PC-3 (cell line): ENCODE data around the gene SDHAF1. TPM values are rescaled to one million over a fixed set of nuclear protein-coding genes. Genes with fewer than 3 reads are reported as not detected.

Source experiments
- ATAC-seq: fragments of 200-7000 bp; cut with Tn5 transposase; 2 replicates; pipeline ENCODE4 v1.9.1; 2020; ENCODE audit warnings: mild to moderate bottlenecking, moderate library complexity
- BruUV-seq: library from RNA; stranded (reverse); fragments of 400-500 nt; replicated peaks from 2 replicates; lab custom pipeline; 2021; lab: Mats Ljungman, UMichigan
- CTCF ChIA-PET: fragments of 300-600 bp; sonication (Branson Sonifier 250); formaldehyde crosslinking; loops from one replicate; lab custom pipeline; 2022; ENCODE audit warnings: antibody characterized with exemption; lab: Charles Lee
- POLR2A ChIA-PET: fragments of 300-600 bp; sonication (Branson Sonifier 250); formaldehyde crosslinking; loops from one replicate; lab custom pipeline; 2022; ENCODE audit warnings: antibody characterized with exemption; ENCODE audit not compliant: unreplicated experiment; lab: Charles Lee
- DNase-seq: peaks from one replicate; pipeline ENCODE4 v3.0.0-alpha.2; 2015
- H2AFZ ChIP-seq: fragments of 300-600 bp; sonication (generic); 2 replicates; pipeline ENCODE4 v1.6.0; 2016; ENCODE audit warnings: antibody characterized with exemption, low read length
- H3F3A ChIP-seq: fragments of 300-600 bp; sonication (generic); one replicate; pipeline ENCODE4 v1.6.0; 2017; ENCODE audit warnings: antibody characterized with exemption, low read length, control low read depth, mild to moderate bottlenecking; ENCODE audit not compliant: unreplicated experiment
- H3K27ac ChIP-seq: fragments of 300-600 bp; sonication (generic); 2 replicates; pipeline ENCODE4 v1.5.1; 2016; ENCODE audit warnings: mild to moderate bottlenecking, low read length
- H3K27me3 ChIP-seq: fragments of 300-600 bp; sonication (generic); 2 replicates; pipeline ENCODE4 v1.6.1; 2016; ENCODE audit warnings: low read length, mixed read lengths
- H3K36me3 ChIP-seq: fragments of 300-600 bp; sonication (generic); 2 replicates; pipeline ENCODE4 v1.6.1; 2016; ENCODE audit warnings: low read depth, mixed run types, low read length, mixed read lengths
- H3K4me1 ChIP-seq: fragments of 300-600 bp; sonication (generic); 2 replicates; pipeline ENCODE4 v1.5.1; 2016; ENCODE audit warnings: low read length; ENCODE audit not compliant: insufficient read depth
- H3K4me2 ChIP-seq: fragments of 300-600 bp; sonication (generic); 2 replicates; pipeline ENCODE4 v1.6.0; 2016; ENCODE audit warnings: low read length
- H3K4me3 ChIP-seq: fragments of 300-600 bp; sonication (generic); 2 replicates; pipeline ENCODE4 v1.5.1; 2016; ENCODE audit warnings: mild to moderate bottlenecking, low read length, mixed read lengths
- H3K79me2 ChIP-seq: fragments of 300-600 bp; sonication (generic); 2 replicates; pipeline ENCODE4 v1.6.1; 2017; ENCODE audit warnings: low read length, mixed read lengths
- H3K9ac ChIP-seq: fragments of 300-600 bp; sonication (generic); 2 replicates; pipeline ENCODE4 v1.6.0; 2016; ENCODE audit warnings: mild to moderate bottlenecking, low read length
- H3K9me2 ChIP-seq: fragments of 300-600 bp; sonication (generic); replicated peaks from 2 replicates; pipeline ENCODE4 v1.6.1; 2016; ENCODE audit warnings: mixed run types, low read length, mixed read lengths
- H3K9me3 ChIP-seq: fragments of 300-600 bp; sonication (generic); 2 replicates; pipeline ENCODE4 v1.6.1; 2016; ENCODE audit warnings: low read length, mixed read lengths
- H4K20me1 ChIP-seq: fragments of 300-600 bp; sonication (generic); 2 replicates; pipeline ENCODE4 v1.6.1; 2016; ENCODE audit warnings: low read length, mixed read lengths
- EZH2 ChIP-seq: fragments of 300-600 bp; sonication (generic); IDR thresholded peaks from one replicate; pipeline ENCODE4 v1.6.1; 2017; ENCODE audit warnings: antibody characterized with exemption, mild to moderate bottlenecking, low read length; ENCODE audit not compliant: unreplicated experiment
- EZH2phosphoT487 ChIP-seq: fragments of 300-600 bp; sonication (generic); IDR thresholded peaks from 2 replicates; pipeline ENCODE4 v1.6.1; 2018; ENCODE audit warnings: mild to moderate bottlenecking, antibody characterized with exemption, low read length, borderline replicate concordance
- intact Hi-C: fragments of 100-400 bp; cut with micrococcal nuclease; formaldehyde crosslinking; loops from 2 replicates; pipeline ENCODE4 v1.9.0; 2023
- total RNA-seq: library from RNA; depleted of rRNA; stranded (reverse); fragments of >200 nt; gene quantifications from 2 replicates; pipeline ENCODE4 v1.2.3, GENCODE V29; 2014
- TF ChIP-seq, protein P1 (sequence below): fragments of 300-600 bp; sonication (generic); conservative IDR thresholded peaks from 2 replicates; pipeline ENCODE4 v1.5.1; 2017; ENCODE audit warnings: antibody characterized with exemption, low read depth, mild to moderate bottlenecking, low read length

The SDHAF1 gene
- total RNA-seq, 1 experiment from 2014 or later, result 24.5 TPM

DNA sequence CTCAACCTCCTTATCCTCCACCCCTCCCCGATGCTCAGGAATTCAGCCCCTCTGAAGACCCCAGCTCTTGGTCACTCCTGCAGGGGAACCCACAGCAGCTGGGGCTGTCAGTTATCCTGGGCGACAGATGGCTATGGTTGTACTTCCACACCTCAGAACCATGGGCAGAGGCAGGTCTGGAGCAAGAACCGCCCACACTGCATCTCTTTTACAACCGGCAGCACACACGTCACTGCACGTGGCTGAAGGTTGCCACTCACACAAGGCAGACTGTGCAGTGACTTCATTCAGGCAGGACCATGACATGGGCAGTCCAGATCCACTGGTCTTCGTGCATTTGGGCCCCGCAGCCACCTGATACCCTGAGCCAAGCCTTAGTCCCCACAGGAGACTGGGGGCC is 21.5 kb upstream of the SDHAF1 start:
- Histone ChIP-seq H3K4me1 (no peaks in the 10 kb centered on the region), H3K36me3 (no peaks in the 10 kb centered on the region), H3K9me3 (no peaks in the 10 kb centered on the region), H3K4me2 (no peak overlapping the region), H3F3A (no peaks in the 10 kb centered on the region), H3K27ac (no peak overlapping the region), H3K9ac (no peak overlapping the region), H3K9me2 (no peaks in the 10 kb centered on the region), H3K79me2 (no peaks in the 10 kb centered on the region), H4K20me1 (no peaks in the 10 kb centered on the region), H3K27me3 (no peaks in the 10 kb centered on the region), H3K4me3 (no peak overlapping the region), H2AFZ (no peak overlapping the region)
- ATAC-seq, result no peak
- no TSS peak for BruUV-seq
- intact Hi-C loops, result no loop called here
- TF ChIP-seq EZH2 (no peak), EZH2phosphoT487 (no peak)
- TF ChIP-seq, protein P1, sequence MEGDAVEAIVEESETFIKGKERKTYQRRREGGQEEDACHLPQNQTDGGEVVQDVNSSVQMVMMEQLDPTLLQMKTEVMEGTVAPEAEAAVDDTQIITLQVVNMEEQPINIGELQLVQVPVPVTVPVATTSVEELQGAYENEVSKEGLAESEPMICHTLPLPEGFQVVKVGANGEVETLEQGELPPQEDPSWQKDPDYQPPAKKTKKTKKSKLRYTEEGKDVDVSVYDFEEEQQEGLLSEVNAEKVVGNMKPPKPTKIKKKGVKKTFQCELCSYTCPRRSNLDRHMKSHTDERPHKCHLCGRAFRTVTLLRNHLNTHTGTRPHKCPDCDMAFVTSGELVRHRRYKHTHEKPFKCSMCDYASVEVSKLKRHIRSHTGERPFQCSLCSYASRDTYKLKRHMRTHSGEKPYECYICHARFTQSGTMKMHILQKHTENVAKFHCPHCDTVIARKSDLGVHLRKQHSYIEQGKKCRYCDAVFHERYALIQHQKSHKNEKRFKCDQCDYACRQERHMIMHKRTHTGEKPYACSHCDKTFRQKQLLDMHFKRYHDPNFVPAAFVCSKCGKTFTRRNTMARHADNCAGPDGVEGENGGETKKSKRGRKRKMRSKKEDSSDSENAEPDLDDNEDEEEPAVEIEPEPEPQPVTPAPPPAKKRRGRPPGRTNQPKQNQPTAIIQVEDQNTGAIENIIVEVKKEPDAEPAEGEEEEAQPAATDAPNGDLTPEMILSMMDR, result no peak
- DNase-seq, result no peak
- CTCF ChIA-PET, result no interaction called here
- POLR2A ChIA-PET, result no interaction called here

DNA sequence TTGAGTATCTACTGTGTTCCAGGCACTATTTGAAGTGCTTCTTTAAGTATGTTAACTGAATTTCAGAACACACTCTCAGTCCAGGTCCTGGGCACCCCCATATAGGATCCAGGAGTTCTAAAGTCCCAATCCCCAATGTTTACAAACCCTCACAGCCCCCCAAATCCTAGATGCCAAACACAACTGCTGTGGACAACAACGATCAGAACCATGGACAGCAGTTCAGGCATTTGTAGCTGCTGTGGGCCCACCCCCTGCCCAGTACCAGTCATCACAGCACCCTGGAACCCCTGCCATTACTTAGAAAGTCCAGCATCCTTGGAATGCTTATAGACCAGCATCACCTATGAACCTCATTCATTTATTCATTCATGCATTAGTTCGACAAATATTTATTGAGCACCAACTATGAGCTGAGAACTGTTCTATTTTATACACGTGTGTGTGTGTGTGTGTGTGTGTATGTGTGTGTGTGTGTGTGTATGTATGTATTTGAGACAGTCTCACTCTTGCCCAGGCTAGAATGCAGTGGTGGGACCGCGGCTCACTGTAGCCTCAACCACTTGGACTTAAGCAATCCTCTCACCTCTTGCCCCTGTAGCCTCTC is 19.3 kb upstream of the SDHAF1 start:
- no TSS peak for BruUV-seq

More for the DNA sequence above, 19.3 kb upstream of the SDHAF1 start:
- Histone ChIP-seq H3K27ac (no peak overlapping the region), H3K79me2 (no peaks in the 10 kb centered on the region), H4K20me1 (no peaks in the 10 kb centered on the region), H3K9ac (no peak overlapping the region), H3K4me3 (no peak overlapping the region), H3F3A (no peaks in the 10 kb centered on the region), H3K9me3 (no peaks in the 10 kb centered on the region), H2AFZ (no peak overlapping the region), H3K27me3 (no peaks in the 10 kb centered on the region), H3K9me2 (no peaks in the 10 kb centered on the region), H3K4me2 (no peak overlapping the region), H3K4me1 (no peaks in the 10 kb centered on the region), H3K36me3 (no peaks in the 10 kb centered on the region)
- POLR2A ChIA-PET, result no interaction called here
- no peak for TF ChIP-seq EZH2phosphoT487
- TF ChIP-seq, protein P1, result no peak
- TF ChIP-seq EZH2, result no peak
- intact Hi-C loops, result no loop called here
- CTCF ChIA-PET, result no interaction called here
- ATAC-seq (no peak), DNase-seq (peak; percentile 18)
